GM19035 (cell line): ENCODE results near the gene CATSPER1.

ENCODE experiments used
- ATAC-seq: cut with Tn5 transposase; IDR thresholded peaks from one replicate; pipeline ENCODE4 v1.9.1; 2021; ENCODE audit not compliant: unreplicated experiment

Gene CATSPER1

GRCh38 chr11:65973439-65974110 lies 52.7 kb downstream of the CATSPER1 start:
- ATAC-seq, result no peak

GRCh38 chr11:65972116-65972515 lies 54.2 kb downstream of the CATSPER1 start:
- no peak for ATAC-seq

DNA sequence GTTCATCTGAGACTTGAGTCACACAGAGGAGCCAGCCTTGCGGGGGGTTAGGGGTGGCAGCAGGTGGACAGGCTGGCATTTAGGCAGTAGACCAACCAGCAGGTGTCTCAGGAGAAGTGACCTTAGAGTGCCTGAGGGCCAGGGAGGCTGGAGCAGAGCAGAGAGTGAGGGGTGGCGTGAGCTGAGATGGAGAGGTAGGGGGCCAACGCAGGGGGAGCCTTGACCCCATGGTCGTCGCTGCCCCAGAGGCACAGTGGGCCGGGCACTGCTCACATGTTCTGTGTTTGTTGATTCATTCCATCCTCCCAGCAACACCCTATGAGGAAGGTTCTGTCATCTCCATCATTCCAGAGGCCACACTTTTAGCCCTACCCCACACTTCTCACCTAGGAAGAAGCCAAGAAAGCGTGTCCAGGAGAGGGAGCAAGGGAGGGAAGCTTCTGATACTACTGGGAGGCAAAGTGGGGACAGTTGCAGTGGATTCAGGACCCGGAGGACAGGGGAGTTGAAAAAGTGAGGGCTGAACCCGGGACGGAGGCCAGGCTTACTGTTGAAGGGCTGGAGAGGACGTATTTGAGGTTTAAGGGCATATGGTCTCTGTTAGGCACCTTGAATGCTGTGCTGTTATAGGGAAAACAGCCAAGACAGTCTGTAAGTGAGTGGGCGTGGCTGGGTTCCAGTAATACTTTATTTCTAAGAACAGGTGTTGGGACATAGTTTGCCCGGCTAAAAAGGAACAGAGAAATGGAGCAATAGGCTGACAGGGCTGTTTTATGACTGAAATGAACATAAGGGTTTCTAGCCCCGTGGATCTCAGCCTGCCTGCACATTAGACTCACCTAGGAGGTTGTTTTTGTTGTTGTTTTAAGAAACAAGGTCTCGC lies 57.4 kb downstream of the CATSPER1 start:
- no peak for ATAC-seq

DNA sequence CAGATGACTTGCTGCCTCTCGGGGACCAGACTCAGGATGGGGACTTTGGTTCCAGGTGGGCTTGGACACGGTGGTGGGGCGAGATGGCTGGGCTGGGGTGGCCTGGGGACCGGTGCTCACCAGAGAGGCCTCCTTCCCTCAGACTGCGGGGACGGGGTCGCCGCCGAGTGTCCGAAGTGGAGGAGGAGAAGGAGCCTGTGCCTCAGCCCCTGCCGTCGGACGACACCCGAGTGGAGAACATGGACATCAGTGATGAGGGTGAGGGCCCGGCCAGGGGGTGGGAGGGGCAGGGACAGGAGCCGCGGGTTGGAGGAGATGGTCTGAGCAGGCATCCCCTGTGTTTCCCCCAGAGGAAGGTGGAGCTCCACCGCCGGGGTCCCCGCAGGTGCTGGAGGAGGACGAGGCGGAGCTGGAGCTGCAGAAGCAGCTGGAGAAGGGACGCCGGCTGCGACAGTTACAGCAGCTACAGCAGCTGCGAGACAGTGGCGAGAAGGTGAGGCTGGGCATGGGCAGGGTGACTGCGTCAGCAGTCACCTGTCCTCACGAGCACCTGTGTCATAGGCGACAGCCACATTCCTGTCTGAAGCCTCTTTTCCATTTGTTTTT lies 58.8 kb downstream of the CATSPER1 start:
- ATAC-seq, result no peak
